ENCODE measurements around the gene RHOB.
A peak's percentile ranks its signal among the peaks of the same experiment; 100 is the strongest.
"Not testable (repeated sequence)": the region's sequence is repeated elsewhere in the genome, so short reads cannot be mapped to it uniquely, and the experiment has no call there.

The RHOB gene

DNA sequence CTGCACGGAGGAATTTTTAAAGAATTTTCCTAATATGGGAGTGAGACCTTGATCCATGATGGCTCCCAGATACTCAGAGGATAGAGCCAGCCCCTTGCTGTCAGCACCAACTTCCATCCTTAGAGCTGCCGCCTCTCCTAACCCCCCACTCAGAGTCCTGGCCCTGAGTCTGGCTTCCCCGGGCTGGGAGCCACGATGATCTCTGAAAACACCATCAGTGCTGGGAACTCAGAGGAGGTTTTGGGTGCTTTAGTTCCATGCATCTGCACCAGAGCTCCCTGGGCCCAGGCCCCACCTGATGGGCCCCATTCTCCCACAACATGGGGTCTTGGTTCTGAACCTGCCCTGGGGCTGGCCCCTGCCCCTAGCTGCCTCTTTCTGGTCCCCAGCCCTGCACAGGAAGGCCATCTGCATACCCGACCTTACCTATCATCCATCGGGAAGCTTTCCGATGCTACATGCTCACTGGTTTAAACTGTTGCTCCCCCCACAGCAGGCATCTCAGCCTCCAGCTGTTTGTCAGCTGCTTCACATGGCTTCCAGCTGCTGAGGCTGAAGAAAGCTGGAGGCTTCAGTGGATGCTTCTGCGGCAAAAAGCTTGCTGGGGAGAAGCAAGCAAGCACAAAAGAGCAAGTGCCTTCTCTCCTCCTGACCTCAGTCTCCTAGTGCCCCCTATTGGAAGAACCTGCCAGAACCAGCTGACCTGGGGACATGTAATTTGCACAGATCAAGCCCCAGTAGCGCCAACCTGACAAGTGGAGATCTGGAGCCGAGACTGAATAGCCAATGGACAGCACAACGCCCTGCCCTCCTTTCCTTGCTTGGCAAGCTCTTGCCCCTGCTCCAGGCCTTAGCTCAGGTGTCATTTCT, 24.2 kb upstream of the RHOB start:
- no peak for DNase-seq (ENCODE audit: low read depth)

DNA sequence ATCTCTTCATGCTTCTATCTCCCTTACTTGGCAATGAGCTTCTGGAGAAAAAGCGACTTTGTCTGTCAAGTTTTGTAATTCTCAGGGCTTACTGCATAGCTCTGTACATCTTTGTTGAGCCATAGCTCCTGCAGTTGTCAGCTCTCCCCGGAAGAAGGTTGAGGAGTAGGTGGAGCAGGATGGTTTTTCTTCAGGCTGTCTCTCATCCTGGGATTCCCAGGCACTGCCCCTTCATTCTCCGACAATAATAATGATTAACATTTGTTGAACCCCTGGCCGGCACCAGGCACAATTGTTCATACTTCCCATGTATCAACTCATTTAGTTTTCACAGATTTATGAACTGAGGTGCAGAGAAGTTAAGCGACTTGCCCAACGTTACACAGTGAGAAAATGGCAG, 23.5 kb upstream of the RHOB start:
- no peak for DNase-seq (ENCODE audit: low read depth)

DNA sequence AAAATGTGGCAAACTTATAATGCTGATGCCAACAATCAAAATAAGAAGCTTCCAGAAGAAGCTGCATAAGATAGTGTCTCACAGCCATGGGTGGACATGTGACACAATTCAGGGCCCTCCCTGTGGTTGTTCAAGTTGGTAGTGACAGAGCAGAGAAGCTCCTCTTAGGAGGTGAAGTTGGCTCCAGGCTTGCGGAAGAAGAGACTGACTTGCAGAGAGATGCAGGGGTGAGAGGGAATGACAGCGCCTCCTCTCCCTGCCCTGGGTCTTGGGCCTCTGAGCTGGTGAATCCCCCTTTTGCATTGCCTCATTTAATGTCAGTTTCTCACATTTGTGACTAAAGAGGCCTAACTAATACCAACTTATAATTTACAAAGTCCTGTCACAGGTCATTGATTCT, 23.0 kb upstream of the RHOB start:
- DNase-seq (ENCODE audit: low read depth) = no peak

DNA sequence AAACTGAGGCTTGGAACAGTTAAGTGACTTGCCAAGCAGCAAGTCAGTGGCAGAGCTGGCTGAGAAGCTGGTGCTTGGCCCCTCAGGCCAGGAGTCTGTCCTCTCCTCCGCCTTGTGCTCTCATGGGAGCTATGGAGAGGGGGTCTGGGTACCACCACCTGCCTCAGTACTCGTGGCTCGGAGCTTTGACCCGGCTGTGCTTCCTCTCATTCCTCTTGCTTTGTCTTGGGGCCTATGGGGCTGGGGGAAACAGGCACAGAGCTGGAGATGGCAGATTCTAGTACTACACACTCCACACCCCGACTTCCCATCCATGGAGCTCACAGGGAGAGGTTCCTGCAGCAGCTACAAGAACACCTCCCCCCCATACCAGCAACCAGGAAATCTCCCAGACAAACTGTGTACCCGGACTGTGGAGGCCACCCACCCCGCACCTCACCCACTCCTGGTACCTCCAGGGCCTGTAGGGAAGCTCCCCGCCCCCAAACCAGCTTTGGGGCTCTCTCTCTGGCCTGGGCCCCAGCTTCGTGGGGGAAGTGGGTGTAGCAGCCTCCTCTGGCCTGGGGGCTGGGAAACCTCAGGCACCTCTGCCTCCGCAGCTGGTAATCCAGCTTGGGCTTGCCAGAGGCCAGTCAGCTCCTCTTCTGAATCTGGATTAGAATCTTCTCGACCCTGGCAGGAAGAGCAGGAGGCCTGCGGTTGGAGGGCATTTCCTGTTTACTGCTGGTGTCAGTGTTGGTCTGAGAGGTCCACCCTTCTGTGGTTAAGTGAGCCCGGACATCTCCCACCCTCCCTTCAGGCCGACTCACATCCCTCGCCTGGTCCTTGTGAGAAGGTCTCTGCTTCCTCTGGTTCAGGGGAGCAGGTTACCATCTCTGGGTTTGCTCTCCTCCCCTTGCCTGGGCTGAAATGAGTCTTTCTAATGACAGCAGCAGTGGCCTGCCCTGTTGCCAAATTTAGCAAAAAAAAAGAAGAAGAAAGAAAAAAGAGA, 22.3 kb upstream of the RHOB start:
- peak; percentile 78 for DNase-seq (ENCODE audit: low read depth)

DNA sequence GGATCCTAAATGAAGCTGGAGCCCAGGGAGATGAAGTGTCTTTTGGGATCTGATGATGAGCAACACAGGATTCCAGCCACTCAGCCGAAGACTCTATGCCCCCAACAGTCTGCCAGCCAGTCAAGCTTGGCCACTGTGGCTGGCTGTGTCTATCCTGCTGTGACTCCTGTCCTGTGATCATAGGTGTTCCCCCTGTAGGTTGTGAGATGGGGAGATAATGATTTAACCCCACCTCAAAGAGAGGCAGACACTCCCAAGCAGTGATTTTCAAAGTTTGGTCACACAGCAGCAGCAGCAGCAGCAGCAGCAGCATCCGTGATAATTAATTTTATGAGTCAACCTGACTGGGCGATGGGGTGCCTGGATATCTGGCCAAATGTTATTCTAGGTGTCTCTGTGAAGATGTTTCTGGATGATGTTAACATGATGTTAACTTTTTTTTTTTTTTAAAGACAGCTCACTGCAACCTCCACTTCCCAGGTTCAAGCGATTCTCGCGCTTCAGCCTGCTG, 21.4 kb upstream of the RHOB start:
- no peak for DNase-seq (ENCODE audit: low read depth)

DNA sequence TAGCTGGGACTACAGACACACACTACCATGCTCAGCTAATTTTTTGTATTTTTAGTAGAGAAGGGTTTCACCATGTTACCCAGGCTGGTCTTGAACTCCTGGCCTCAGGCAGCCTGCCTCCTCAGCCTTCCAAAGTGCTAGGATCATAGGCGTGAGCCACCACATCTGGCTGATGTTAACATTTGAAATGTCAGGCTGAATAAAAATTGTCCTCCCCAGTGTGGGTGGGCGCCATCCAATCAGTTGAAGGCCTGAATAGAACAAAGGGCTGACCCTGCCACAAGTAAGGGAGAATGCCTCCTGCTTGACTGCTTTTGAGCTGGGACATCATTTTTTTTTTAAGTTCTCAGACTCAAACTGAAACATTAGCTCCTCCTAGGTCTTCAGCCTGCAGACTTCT, 21.0 kb upstream of the RHOB start:
- DNase-seq (ENCODE audit: low read depth) = no peak

DNA sequence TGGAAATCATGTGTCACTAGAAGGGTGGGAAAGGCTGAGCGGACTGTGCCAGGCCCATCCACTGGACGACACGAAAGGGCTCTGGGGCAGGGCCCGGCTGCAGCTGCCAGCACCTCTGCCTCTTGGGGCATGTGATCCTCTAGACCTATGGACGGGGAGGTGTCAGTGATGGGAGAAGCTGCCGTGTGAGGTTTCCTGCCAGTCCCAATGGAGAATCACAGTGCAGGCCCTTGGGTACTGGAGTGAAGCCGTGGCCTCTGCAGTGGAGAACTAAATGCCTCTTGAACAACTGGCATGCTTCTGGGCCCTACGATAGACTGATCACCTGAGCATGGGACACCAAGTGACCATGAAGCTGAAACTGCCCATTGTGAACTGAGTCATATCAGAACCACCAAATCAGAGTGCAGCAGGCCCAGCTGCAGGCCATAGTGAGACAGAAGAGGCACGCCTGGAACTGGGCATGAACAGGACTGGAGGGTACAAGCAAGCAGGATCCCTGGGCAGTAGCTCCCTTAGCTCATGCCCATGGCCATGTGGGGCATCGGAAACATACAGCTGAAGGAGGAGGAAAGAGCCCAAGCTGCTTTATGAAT, 18.8 kb upstream of the RHOB start:
- no peak for DNase-seq (ENCODE audit: low read depth)

DNA sequence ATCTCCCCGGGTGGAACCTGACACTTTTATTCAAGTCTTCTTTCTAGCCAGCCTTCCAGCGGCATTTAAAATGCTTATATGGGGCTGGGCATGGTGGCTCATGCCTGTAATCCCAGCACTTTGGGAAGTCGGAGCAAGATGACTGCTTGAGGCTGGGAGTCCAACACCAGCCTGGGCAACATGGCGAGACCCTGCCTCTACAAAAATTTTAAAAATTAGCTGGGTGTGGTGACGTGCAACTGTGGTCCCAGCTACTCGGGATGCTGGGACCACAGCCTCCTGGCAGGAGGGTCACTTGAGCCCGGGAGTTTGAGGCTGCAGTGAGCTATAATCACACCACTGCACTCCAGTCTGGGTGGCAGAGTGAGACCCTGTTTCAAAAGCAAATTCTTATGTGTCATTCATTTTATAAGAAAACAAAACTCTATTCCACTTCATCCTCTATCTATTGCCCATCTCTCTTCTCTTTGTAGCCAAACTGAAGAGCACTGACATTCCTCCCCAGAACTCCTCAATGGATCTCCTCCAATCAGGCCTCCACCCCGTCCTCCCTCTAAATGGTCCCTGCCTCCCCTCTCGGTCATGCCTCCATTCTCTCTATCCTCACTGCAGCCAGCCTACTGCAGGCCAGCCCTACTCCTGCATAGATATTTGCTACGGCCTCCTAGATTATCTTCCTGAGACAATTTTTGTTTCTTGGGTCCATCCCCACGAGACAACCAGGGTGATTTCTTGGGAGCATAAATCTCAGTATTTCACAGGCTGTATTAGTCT, 18.0 kb upstream of the RHOB start:
- DNase-seq (ENCODE audit: low read depth) = no peak

DNA sequence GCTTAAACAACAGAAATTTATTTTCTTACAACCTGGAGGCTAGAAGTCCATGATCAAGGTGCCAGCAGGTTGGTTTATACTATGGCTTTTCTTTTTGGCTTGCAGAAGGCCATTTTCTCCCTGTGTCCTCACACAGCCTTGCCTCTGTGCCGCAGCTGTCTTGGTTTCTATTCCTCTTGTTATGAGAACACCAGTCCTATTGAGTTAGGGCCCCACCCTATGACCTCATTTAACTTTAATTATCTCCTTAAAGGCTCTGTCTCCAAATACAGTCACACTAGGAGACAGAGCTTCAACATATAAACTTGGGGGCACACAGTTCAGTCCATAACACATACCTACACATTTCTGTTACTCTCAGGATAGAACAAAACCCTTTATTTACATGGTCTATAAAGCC, 17.3 kb upstream of the RHOB start:
- DNase-seq (ENCODE audit: low read depth) = no peak

DNA sequence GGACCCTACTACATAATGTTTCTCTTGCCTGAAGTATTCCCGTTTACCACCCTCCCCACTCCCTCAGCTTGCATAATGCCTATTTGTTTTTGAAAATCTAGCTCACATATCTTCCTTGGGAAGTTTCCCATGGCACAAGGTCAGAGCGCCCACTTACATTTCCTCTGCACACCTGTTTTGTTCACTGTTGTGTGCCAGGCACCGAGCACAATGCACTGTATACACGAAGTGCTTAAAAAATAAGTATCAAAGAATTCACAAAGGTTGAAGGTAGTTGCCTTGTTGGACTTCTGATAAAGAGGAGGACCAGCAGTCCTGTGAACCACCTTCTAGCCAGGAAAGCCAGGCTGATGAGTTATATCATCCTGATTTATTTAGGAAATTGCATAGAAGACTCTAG, 16.8 kb upstream of the RHOB start:
- no peak for DNase-seq (ENCODE audit: low read depth)

DNA sequence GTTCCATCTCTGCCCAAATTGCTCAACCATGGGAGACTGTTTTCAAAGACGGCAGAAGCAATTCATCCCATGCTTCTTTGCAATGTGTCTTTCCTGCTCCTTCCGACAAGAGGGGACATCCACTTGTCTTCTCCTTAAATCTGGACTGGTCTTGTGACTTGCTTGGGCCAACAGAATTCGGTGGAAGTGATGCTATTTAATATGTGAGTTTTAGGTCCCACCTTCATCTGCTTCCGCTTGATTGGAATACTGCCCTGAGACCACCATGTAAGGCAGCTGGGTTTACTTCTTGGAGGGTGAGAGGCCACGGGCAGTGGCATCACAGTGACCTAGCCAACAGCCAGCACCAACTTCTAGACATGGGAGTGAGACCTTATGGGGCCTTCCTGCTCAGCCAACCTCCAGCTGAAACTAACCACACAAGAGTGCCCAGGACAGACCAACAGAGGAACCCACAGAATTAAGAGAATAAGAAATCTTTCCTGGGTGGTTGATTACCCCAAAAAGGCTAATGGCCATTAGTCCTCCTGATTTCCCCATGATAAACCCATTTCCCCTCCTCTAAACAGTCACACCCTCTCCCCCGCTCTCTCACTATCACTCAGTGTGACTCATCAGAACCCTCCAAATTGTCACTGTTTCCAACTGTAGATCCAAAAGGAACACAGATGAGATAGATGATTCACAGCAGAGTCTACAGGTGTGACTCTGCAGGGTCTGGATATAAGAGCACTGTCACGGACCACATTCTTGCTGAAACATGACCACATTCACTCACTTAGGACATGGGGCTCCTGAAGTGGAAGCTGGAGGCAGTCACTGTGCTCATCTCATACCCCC, 16.2 kb upstream of the RHOB start:
- no peak for DNase-seq (ENCODE audit: low read depth)

DNA sequence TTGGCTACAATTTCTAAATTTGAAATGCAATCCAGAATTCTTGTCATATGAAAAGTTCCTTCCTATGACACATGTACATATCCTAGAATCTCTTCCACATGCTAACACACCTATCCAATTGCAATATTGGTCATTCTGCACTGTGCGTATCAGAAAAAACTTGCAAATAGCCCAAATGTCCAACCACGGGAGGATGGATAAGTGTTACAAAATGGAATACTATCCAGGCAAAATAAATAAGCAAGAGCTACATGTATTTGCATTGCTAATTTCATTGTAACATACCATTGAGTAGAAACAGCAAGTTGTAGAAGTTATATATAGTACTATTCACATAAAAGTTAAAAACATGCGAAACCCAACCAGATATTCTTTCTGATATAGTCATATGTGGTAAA, 15.6 kb upstream of the RHOB start:
- no peak for DNase-seq (ENCODE audit: low read depth)

DNA sequence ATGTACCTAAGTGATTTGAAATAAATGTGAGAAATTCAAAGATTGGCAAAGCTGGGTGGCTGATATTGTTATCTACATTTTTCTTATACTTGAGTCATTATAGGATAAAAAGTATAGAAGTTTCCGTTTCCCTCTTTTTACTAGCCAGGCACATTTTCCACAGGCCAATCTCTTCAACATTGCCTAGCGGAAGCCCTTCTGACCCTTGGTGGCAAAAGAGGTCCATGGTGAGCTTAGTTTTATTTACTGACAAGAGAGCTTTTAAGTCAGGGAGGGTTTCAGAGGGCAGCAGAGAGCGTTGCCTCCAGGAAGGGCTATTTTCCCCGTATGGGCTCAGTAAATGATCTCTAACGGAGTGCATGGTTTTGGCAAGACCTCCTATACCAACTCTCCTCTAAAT, 15.1 kb upstream of the RHOB start:
- no peak for DNase-seq (ENCODE audit: low read depth)

DNA sequence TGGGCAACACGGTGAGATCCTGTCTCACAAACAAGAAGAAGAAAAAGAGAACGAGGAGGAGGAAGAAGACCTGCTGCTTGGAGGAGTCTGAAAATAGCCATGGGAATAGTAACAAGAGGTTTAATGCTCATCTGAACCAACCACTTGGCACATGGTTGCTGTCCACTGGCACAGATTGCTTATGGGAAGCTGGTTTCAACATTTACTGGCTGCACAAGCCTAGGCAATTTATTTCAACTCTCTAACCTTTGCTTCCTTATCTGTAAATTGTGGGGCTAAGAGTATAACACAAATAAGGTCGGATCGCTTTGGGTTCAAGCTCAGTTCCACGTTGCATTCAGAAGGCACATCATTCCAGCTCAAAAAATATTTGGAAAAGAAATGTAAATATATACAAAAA, 14.2 kb upstream of the RHOB start:
- DNase-seq (ENCODE audit: low read depth) = no peak

DNA sequence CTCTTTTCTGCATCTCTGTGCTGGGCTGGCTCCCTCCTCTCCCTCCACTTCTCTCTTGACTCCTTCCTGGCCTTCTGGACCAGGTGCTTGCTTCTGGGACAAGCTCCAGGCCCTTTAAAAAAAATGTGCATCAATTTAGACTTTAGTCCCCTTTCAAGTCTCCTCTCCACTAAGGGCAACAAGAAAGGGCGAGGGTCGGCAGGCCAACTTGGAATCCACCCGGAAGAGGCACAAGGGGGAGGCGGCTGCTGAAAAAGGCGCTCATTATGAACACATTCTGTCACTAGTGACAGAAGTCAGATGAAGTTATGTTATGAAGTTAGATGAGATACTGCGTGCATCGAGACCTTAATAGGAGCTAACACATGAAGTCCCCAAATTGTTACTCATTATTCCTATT, 13.6 kb upstream of the RHOB start:
- DNase-seq (ENCODE audit: low read depth) = no peak

DNA sequence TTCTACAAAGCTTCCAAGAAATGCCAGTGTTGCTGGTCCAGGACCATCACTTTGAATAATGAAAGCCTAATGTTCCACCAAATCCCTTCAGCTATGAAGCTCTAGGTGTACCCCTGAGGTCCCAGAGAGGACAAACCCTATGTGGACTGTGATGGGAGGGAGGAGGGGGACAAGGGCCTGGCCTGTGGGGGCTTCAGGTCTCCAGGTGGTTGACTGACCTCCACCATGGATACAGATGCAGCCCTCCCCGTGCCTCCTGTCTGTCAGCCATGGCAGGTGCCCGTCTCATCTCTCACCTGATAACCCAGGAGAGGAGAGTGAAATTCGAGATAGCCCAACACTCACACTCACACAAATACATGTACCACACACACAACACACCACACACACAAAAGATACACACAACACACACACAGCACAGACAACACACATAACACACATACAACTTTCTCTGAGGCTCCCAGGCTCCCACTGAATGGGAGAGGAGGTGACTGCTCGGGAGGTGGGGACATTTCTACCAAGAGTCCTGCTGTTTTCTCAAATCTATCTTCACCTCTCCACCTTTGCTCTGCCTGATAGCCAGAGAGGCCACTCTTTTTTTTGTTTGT, 12.8 kb upstream of the RHOB start:
- DNase-seq (ENCODE audit: low read depth) = no peak

DNA sequence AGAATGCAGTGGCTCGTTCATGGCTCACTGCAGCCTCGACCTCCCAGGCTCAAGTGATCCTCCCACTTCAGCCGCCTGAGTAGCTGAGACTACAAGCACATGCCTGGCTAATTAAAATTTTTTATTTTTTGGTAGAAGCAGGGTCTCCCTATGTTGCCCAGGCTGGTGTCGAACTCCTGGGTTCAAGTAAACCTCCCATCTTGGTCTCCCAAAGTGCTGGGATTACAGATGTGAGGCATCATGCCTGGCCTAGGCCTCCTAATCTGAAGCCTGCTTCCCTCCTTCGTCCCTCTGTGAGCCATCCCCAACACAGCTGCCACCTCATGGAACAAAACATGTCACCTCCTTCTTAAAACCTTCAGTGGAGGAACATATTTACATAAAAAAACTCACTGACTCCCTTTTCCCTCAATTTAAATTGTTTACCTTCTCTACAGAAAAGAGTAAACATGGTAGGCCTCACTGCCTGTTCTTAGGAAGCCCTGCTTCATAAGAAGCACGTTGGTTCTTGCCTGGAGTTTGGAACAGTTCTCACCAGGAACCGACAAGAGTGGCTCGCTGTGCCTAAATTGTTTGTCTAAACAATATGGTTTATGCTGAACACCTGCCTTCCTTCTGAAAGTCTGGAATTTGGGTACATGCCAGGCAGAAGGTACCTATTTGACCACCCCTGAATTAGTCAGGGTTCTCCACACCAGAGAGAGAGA, 12.1 kb upstream of the RHOB start:
- no peak for DNase-seq (ENCODE audit: low read depth)

DNA sequence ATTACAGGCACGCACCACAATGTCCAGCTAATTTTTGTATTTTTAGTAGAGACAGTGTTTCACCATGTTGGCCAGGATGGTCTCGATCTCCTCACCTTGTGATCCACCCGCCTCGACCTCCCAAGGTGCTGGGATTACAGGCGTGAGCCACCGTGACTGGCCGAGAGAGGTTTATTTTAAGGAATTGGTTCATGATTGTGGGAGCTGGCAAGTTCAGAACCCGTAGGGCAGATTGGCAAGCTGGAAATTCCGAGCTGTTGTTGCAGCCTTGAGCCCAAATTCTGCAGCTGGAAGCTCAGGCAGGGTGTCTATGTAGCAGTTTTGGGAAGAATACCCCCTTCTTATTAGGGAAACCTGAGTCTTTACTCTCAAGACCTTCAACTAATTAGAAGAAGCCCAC, 11.4 kb upstream of the RHOB start:
- DNase-seq (ENCODE audit: low read depth) = not testable (repeated sequence)

DNA sequence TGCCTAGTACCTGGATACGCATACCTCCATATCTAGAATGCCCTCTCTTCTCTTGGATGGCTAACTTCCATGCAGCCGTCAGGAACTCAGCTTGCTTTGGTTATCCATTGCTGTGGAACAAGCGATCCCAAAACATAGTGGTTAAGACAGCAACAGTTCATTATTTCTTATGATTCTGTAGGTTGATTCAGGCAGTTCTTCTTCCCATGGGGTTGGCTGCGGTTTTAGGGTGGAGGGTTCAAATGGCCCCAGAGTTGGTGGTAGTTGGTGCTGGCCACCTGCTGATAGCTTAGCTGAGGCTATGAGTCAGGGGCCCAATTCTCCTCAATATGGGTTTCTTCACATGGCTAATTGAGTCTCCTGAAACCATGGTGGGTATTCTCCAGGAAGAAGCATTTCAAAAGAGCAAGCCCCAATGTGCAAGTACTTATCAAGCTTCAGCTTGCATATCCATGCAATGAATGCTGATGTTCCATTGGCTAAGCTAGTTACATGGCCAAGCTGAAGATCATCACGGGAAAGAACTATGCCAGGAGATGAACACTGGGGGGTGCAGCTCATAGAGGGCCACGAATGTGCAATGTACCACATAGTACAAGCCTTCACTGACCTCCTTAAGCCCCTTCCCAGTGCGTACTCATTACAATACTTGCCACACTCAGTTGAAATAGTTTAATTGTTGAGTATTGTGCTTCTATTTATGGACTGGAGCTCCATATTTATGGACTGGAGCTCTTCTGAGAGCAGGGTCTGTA, 10.0 kb upstream of the RHOB start:
- DNase-seq (ENCODE audit: low read depth) = no peak
